K562 (cell line): ENCODE data around the gene CCDC116.

Source experiments
- CTCF ChIP-seq, 3 experiments: IDR thresholded peaks in 2 of 3; conservative IDR thresholded peaks in 1 of 3; 2 replicates each; pipeline ENCODE4 v1.5.1; 2011 to 2012; ENCODE audit warnings: low read length in 3 of 3, mild to moderate bottlenecking in 3 of 3, control low read depth in 2 of 3, improper control_type of control experiment in 1 of 3, inconsistent platforms in 1 of 3, low read depth in 1 of 3, mixed read lengths in 1 of 3, moderate library complexity in 1 of 3; ENCODE audit not compliant: insufficient read depth in 2 of 3
- E2F8 ChIP-seq: fragments of 450-650 bp; IDR thresholded peaks from 2 replicates; pipeline ENCODE4 v1.7.1; 2018; ENCODE audit warnings: mild to moderate bottlenecking, low read depth; ENCODE audit not compliant: partially characterized antibody
- HCFC1 ChIP-seq: IDR thresholded peaks from 2 replicates; pipeline ENCODE4 v1.6.1; 2012; ENCODE audit warnings: low read depth, low read length, improper control_type of control experiment
- HNRNPH1 ChIP-seq: fragments of 200-400 bp; formaldehyde crosslinking; optimal IDR thresholded peaks from 2 replicates; pipeline ENCODE3; 2017; ENCODE audit warnings: low read depth, mild to moderate bottlenecking, low read length, moderate library complexity
- POLR2A ChIP-seq: fragments of 450-650 bp; conservative IDR thresholded peaks from 2 replicates; pipeline ENCODE4 v1.6.1; 2016
- RAD21 ChIP-seq, 2 experiments: fragments of 250-450 bp in 1 of 2; fragments of 450-650 bp in 1 of 2; sonication (Bioruptor Pico) in 1 of 2; formaldehyde crosslinking in 1 of 2; IDR thresholded peaks in 1 of 2; conservative IDR thresholded peaks in 1 of 2; 2 replicates each; pipeline versions ENCODE4 v1.4.0 to v1.8.0; 2020 to 2022; ENCODE audit warnings: mild to moderate bottlenecking in 2 of 2, moderate library complexity in 1 of 2
- STAT6 ChIP-seq: sonication (generic); formaldehyde crosslinking; IDR thresholded peaks from 2 replicates; pipeline ENCODE4 v1.8.1; 2023; ENCODE audit warnings: mild to moderate bottlenecking, missing genetic modification reagents
- TBL1XR1 ChIP-seq, 2 experiments: IDR thresholded peaks; 2 replicates each; pipeline ENCODE4 v1.6.1; 2012; ENCODE audit warnings: improper control_type of control experiment in 2 of 2, low read length in 2 of 2, mild to moderate bottlenecking in 1 of 2
- ZFPM2 ChIP-seq: fragments of 250-450 bp; sonication (Bioruptor Pico); IDR thresholded peaks from 2 replicates; pipeline ENCODE4 v1.5.1; 2022; ENCODE audit warnings: mild to moderate bottlenecking
- ZNF12 ChIP-seq: sonication (generic); formaldehyde crosslinking; IDR thresholded peaks from 2 replicates; pipeline ENCODE4 v1.4.0; 2020; ENCODE audit warnings: mild to moderate bottlenecking, missing genetic modification reagents
- ZNF282 ChIP-seq: sonication (generic); formaldehyde crosslinking; IDR thresholded peaks from 2 replicates; pipeline ENCODE4 v1.8.1; 2023; ENCODE audit warnings: missing genetic modification reagents
- ZNF444 ChIP-seq: fragments of 250-450 bp; sonication (Bioruptor Pico); IDR thresholded peaks from 2 replicates; pipeline ENCODE4 v1.4.0; 2020; ENCODE audit warnings: mild to moderate bottlenecking, moderate library complexity
- TF ChIP-seq, protein P1 (sequence below): fragments of 450-650 bp; IDR thresholded peaks from one replicate; pipeline ENCODE4 v1.6.1; 2018; ENCODE audit warnings: mild to moderate bottlenecking, moderate library complexity; ENCODE audit not compliant: partially characterized antibody
- TF ChIP-seq, protein P2 (sequence below): fragments of 250-450 bp; sonication (Bioruptor Pico); IDR thresholded peaks from 2 replicates; pipeline ENCODE4 v1.4.0; 2020; ENCODE audit warnings: mild to moderate bottlenecking, moderate library complexity, borderline replicate concordance

DNA sequence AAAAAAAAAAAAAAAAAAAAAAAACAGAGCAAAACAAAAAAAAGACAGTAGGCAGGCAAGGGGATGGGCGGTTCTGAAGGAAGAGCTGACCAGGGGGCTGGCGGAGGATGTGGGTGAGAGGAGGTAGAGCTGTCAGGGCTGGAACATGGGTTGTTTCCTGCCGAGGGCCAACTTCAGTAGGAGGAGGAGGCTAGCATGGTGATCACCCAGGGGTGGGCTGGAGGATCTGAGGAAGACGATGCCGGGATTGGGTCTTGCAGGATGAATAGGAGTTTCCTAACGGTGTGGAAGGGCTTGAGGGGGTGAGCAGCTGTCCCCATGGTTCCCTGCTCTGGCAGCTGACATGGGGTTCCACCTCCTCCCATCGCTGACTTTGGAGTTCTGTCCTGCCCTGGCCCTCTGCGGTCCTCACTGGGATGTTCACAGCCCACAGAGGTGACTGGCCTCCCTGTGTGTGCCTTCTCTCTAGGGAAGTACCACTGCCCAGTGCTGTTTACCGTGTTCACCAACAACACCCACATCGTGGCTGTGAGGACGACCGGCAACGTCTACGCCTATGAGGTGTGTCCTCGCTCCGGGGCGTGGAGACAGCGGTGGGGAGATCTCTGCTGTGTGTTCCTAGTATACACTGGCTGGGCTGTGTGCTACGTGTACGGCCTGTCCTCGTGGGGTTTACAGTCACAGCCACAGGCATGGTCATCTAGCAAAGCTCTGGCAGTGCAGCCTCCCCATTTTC lies 48.4 kb downstream of the CCDC116 start:
- peak; percentile 87 for TF ChIP-seq ZNF282 (CRISPR knock-in tag)
- no peak for TF ChIP-seq E2F8
- TF ChIP-seq STAT6 (CRISPR knock-in tag), result no peak
- TF ChIP-seq, protein P1, sequence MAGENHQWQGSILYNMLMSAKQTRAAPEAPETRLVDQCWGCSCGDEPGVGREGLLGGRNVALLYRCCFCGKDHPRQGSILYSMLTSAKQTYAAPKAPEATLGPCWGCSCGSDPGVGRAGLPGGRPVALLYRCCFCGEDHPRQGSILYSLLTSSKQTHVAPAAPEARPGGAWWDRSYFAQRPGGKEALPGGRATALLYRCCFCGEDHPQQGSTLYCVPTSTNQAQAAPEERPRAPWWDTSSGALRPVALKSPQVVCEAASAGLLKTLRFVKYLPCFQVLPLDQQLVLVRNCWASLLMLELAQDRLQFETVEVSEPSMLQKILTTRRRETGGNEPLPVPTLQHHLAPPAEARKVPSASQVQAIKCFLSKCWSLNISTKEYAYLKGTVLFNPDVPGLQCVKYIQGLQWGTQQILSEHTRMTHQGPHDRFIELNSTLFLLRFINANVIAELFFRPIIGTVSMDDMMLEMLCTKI, result no peak
- TF ChIP-seq CTCF (IDR thresholded peaks at IDR 0.05 in 2 of 3, conservative IDR thresholded peaks at IDR 0.05 in 1 of 3; ENCODE audit: insufficient read depth in 2 of 3, low read depth in 1 of 3, low read length in 3 of 3), result no peak
- no peak for TF ChIP-seq ZNF444 (CRISPR knock-in tag)
- TF ChIP-seq TBL1XR1 (IDR thresholded peaks at IDR 0.05; ENCODE audit: low read length in 2 of 2), result no peak
- no peak for TF ChIP-seq ZNF12
- no peak for TF ChIP-seq ZFPM2 (CRISPR knock-in tag)
- no peak for TF ChIP-seq HCFC1
- TF ChIP-seq, protein P2, sequence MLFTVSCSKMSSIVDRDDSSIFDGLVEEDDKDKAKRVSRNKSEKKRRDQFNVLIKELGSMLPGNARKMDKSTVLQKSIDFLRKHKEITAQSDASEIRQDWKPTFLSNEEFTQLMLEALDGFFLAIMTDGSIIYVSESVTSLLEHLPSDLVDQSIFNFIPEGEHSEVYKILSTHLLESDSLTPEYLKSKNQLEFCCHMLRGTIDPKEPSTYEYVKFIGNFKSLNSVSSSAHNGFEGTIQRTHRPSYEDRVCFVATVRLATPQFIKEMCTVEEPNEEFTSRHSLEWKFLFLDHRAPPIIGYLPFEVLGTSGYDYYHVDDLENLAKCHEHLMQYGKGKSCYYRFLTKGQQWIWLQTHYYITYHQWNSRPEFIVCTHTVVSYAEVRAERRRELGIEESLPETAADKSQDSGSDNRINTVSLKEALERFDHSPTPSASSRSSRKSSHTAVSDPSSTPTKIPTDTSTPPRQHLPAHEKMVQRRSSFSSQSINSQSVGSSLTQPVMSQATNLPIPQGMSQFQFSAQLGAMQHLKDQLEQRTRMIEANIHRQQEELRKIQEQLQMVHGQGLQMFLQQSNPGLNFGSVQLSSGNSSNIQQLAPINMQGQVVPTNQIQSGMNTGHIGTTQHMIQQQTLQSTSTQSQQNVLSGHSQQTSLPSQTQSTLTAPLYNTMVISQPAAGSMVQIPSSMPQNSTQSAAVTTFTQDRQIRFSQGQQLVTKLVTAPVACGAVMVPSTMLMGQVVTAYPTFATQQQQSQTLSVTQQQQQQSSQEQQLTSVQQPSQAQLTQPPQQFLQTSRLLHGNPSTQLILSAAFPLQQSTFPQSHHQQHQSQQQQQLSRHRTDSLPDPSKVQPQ (CRISPR knock-in tag), result no peak
- TF ChIP-seq RAD21 (CRISPR knock-in tag; conservative IDR thresholded peaks at IDR 0.05 in 1 of 2, IDR thresholded peaks at IDR 0.05 in 1 of 2), result no peak
- TF ChIP-seq HNRNPH1, result no peak
- 0 out of 2 replicates have a peak, but pooled peaks have one; percentile 45 for TF ChIP-seq POLR2A
